ENCODE results near the gene NPC1L1.

- TF ChIP-seq CTCF (IDR thresholded peaks at IDR 0.05; ENCODE audit: poor library complexity, severe bottlenecking) (no peak), POLR2AphosphoS5 (IDR thresholded peaks at IDR 0.05) (no peak)
These were observed 40.1 kb upstream of the NPC1L1 start for GRCh38 chr7:44580945-44581878.

Measured in neural cell (in vitro differentiated cells).